GM23248 (cell line): ENCODE results near the gene CRYBG1.

Experiments
- EZH2 ChIP-seq: fragments of 200-600 bp; sonication (generic); IDR thresholded peaks from 2 replicates; pipeline ENCODE4 v1.6.1; 2018; ENCODE audit warnings: antibody characterized with exemption, mild to moderate bottlenecking; ENCODE audit not compliant: insufficient read depth, poor library complexity, severe bottlenecking
- EZH2phosphoT487 ChIP-seq: fragments of 200-600 bp; sonication (generic); IDR thresholded peaks from 2 replicates; pipeline ENCODE4 v1.6.1; 2018; ENCODE audit warnings: antibody characterized with exemption, moderate library complexity, mild to moderate bottlenecking, low read depth; ENCODE audit not compliant: insufficient read depth

DNA sequence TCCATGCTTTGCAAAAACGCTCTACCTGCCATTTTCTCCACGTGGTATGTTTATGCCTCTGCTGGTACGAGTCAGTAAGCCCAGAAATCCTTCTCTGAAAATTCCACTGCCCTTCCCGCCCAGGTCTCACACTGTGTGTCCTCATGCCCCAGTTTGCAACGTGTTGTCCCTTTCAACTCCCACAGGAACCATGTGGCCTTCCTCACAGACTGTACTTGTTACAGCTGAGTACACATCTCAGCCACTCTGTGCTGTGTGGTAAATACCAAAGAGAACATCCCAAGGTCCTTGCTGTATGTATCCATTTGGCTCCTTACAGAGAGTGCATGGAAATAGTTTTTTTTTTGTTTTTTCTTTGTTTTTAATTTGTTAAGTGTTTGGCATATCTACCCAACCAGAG lies 211.9 kb downstream of the CRYBG1 start:
- TF ChIP-seq EZH2 (no peak), EZH2phosphoT487 (no peak)
